WTC11 (cell line): ENCODE results near the gene ST3GAL6. TPM values are rescaled to one million over a fixed set of nuclear protein-coding genes. Genes with fewer than 3 reads are reported as not detected.

Source experiments
- ATAC-seq: fragments of 200-7000 bp; cut with Tn5 transposase; 2 replicates; pipeline ENCODE4 v1.10.0; 2021; ENCODE audit warnings: mild to moderate bottlenecking, moderate library complexity
- CTCF ChIA-PET: fragments of 300-600 bp; sonication (Branson Sonifier 250); formaldehyde crosslinking; loops from one replicate; lab custom pipeline; 2021; ENCODE audit warnings: antibody characterized with exemption; lab: Charles Lee
- POLR2A ChIA-PET: fragments of 350-600 bp; sonication (Branson Sonifier 250); formaldehyde crosslinking; loops from one replicate; lab custom pipeline; 2021; ENCODE audit warnings: antibody characterized with exemption; lab: Charles Lee
- DNase-seq: peaks from one replicate; pipeline ENCODE4 v3.0.0; 2021; ENCODE audit warnings: low spot score
- H3K27ac Mint-ChIP-seq: 2 replicates; pipeline ENCODE4 v1.8.0; 2021; ENCODE audit warnings: mixed read lengths
- H3K27me3 Mint-ChIP-seq: 2 replicates; pipeline ENCODE4 v1.8.0; 2021; ENCODE audit warnings: low read depth, mild to moderate bottlenecking, moderate library complexity, mixed read lengths
- H3K36me3 Mint-ChIP-seq: 2 replicates; pipeline ENCODE4 v1.8.0; 2021; ENCODE audit warnings: mixed read lengths
- H3K4me1 Mint-ChIP-seq: 2 replicates; pipeline ENCODE4 v1.8.0; 2022; ENCODE audit warnings: mixed read lengths
- H3K4me3 Mint-ChIP-seq: 2 replicates; pipeline ENCODE4 v1.8.0; 2021; ENCODE audit warnings: mild to moderate bottlenecking, moderate library complexity, mixed read lengths
- H3K9me3 Mint-ChIP-seq: 2 replicates; pipeline ENCODE4 v1.8.0; 2021; ENCODE audit warnings: mixed read lengths
- CBFB ChIP-seq: sonication (generic); formaldehyde crosslinking; IDR thresholded peaks from 2 replicates; pipeline ENCODE4 v1.8.1; 2022; ENCODE audit warnings: mild to moderate bottlenecking, low read depth, missing genetic modification reagents
- EMX1 ChIP-seq: fragments of 250-450 bp; sonication (Bioruptor Pico); IDR thresholded peaks from 2 replicates; pipeline ENCODE4 v1.8.0; 2021; ENCODE audit warnings: mild to moderate bottlenecking
- ESRRA ChIP-seq: sonication (generic); formaldehyde crosslinking; IDR thresholded peaks from 2 replicates; pipeline ENCODE4 v1.8.1; 2022; ENCODE audit warnings: mild to moderate bottlenecking, missing genetic modification reagents, borderline replicate concordance
- ETV6 ChIP-seq: sonication (generic); formaldehyde crosslinking; IDR thresholded peaks from 2 replicates; pipeline ENCODE4 v1.8.1; 2022; ENCODE audit warnings: mild to moderate bottlenecking, missing genetic modification reagents
- GTF2I ChIP-seq: fragments of 250-450 bp; sonication (Bioruptor Pico); conservative IDR thresholded peaks from 2 replicates; pipeline ENCODE4 v1.4.0; 2021; ENCODE audit warnings: mild to moderate bottlenecking
- KAT7 ChIP-seq: sonication (generic); formaldehyde crosslinking; IDR thresholded peaks from 2 replicates; pipeline ENCODE4 v1.8.1; 2023; ENCODE audit warnings: missing genetic modification reagents, mild to moderate bottlenecking, borderline replicate concordance
- MXD4 ChIP-seq: fragments of 250-450 bp; sonication (Bioruptor Pico); IDR thresholded peaks from 2 replicates; pipeline ENCODE4 v1.8.0; 2021; ENCODE audit warnings: mild to moderate bottlenecking, moderate library complexity, borderline replicate concordance
- MYBL2 ChIP-seq: sonication (generic); formaldehyde crosslinking; IDR thresholded peaks from 2 replicates; pipeline ENCODE4 v1.8.1; 2023; ENCODE audit warnings: mild to moderate bottlenecking, moderate library complexity, missing genetic modification reagents
- NFYB ChIP-seq: sonication (generic); formaldehyde crosslinking; conservative IDR thresholded peaks from 2 replicates; pipeline ENCODE4 v1.8.0; 2022; ENCODE audit warnings: low read depth, missing genetic modification reagents
- NR2C2 ChIP-seq: sonication (generic); formaldehyde crosslinking; IDR thresholded peaks from 2 replicates; pipeline ENCODE4 v1.8.0; 2022; ENCODE audit warnings: mild to moderate bottlenecking, missing genetic modification reagents
- OVOL2 ChIP-seq: fragments of 250-450 bp; sonication (Bioruptor Pico); IDR thresholded peaks from 2 replicates; pipeline ENCODE4 v1.9.0; 2021; ENCODE audit warnings: mild to moderate bottlenecking, borderline replicate concordance
- SMAD3 ChIP-seq: sonication (generic); formaldehyde crosslinking; IDR thresholded peaks from 2 replicates; pipeline ENCODE4 v1.8.0; 2022; ENCODE audit warnings: missing genetic modification reagents, mild to moderate bottlenecking, borderline replicate concordance
- TCF7 ChIP-seq: sonication (generic); formaldehyde crosslinking; IDR thresholded peaks from 2 replicates; pipeline ENCODE4 v1.8.0; 2022; ENCODE audit warnings: mild to moderate bottlenecking, low read depth, missing genetic modification reagents, moderate library complexity
- ZBTB21 ChIP-seq: sonication (generic); formaldehyde crosslinking; IDR thresholded peaks from 2 replicates; pipeline ENCODE4 v1.8.1; 2023; ENCODE audit warnings: mild to moderate bottlenecking, missing genetic modification reagents, borderline replicate concordance
- ZNF317 ChIP-seq: sonication (generic); formaldehyde crosslinking; IDR thresholded peaks from 2 replicates; pipeline ENCODE4 v1.8.1; 2023; ENCODE audit warnings: low read depth, mild to moderate bottlenecking, moderate library complexity, missing genetic modification reagents, borderline replicate concordance
- ZNF423 ChIP-seq: fragments of 250-450 bp; sonication (Bioruptor Pico); IDR thresholded peaks from 2 replicates; pipeline ENCODE4 v2.1.2; 2022; ENCODE audit warnings: mild to moderate bottlenecking, moderate library complexity
- total RNA-seq: library from RNA; stranded (reverse); gene quantifications from 3 replicates; pipeline ENCODE4 v1.2.3, GENCODE V29; 2021
- TF ChIP-seq, protein P1 (sequence below): sonication (generic); formaldehyde crosslinking; IDR thresholded peaks from 2 replicates; pipeline ENCODE4 v1.8.1; 2023; ENCODE audit warnings: mild to moderate bottlenecking, missing genetic modification reagents, borderline replicate concordance
- TF ChIP-seq, protein P2 (sequence below): sonication (generic); formaldehyde crosslinking; IDR thresholded peaks from 2 replicates; pipeline ENCODE4 v1.8.0; 2022; ENCODE audit warnings: mild to moderate bottlenecking, missing genetic modification reagents
- TF ChIP-seq, protein P3 (sequence below): sonication (generic); formaldehyde crosslinking; conservative IDR thresholded peaks from 2 replicates; pipeline ENCODE4 v1.8.1; 2022; ENCODE audit warnings: mild to moderate bottlenecking, missing genetic modification reagents
- TF ChIP-seq, protein P4 (sequence below): sonication (generic); formaldehyde crosslinking; IDR thresholded peaks from 2 replicates; pipeline ENCODE4 v1.8.0; 2023; ENCODE audit warnings: mild to moderate bottlenecking, missing genetic modification reagents
- TF ChIP-seq, protein P5 (sequence below): sonication (generic); formaldehyde crosslinking; IDR thresholded peaks from 2 replicates; pipeline ENCODE4 v1.8.1; 2022; ENCODE audit warnings: low read depth, mild to moderate bottlenecking, moderate library complexity, missing genetic modification reagents, borderline replicate concordance

Gene ST3GAL6
- total RNA-seq, 1 experiment from 2014 or later: 8.1 TPM

DNA sequence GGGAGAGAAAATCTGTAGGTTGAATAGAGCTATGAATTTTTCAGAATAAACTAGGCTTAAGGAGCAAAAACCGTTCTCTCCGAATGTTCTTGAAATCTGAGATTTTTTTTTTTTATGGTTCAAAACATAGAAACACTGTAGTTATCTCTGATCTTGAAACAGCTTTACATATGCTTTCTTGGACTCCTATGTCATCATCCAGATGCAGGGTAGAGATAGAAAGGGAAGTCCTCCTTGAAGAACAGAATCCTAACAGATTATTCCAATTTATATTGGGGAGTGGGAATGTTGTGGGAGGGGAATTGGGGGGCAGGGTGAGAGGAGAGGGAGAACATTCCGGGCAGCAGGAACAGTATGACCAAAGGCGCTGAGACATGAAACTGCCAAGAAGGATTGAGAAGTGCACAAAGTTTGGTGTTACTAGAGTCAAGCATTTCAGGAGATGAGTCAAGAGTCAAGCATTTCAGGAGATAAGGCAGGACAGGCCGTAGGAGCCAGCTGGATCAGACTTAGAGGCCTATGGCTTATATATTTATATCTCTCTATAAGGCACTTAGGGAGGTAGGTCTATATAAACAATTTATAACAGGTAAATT lies 21.9 kb upstream of the ST3GAL6 start (continued):
- TF ChIP-seq, protein P1, sequence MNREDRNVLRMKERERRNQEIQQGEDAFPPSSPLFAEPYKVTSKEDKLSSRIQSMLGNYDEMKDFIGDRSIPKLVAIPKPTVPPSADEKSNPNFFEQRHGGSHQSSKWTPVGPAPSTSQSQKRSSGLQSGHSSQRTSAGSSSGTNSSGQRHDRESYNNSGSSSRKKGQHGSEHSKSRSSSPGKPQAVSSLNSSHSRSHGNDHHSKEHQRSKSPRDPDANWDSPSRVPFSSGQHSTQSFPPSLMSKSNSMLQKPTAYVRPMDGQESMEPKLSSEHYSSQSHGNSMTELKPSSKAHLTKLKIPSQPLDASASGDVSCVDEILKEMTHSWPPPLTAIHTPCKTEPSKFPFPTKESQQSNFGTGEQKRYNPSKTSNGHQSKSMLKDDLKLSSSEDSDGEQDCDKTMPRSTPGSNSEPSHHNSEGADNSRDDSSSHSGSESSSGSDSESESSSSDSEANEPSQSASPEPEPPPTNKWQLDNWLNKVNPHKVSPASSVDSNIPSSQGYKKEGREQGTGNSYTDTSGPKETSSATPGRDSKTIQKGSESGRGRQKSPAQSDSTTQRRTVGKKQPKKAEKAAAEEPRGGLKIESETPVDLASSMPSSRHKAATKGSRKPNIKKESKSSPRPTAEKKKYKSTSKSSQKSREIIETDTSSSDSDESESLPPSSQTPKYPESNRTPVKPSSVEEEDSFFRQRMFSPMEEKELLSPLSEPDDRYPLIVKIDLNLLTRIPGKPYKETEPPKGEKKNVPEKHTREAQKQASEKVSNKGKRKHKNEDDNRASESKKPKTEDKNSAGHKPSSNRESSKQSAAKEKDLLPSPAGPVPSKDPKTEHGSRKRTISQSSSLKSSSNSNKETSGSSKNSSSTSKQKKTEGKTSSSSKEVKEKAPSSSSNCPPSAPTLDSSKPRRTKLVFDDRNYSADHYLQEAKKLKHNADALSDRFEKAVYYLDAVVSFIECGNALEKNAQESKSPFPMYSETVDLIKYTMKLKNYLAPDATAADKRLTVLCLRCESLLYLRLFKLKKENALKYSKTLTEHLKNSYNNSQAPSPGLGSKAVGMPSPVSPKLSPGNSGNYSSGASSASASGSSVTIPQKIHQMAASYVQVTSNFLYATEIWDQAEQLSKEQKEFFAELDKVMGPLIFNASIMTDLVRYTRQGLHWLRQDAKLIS (CRISPR knock-in tag): no peak
- TF ChIP-seq KAT7 (CRISPR knock-in tag): no peak
- no peak for TF ChIP-seq ZNF317 (CRISPR knock-in tag)

DNA sequence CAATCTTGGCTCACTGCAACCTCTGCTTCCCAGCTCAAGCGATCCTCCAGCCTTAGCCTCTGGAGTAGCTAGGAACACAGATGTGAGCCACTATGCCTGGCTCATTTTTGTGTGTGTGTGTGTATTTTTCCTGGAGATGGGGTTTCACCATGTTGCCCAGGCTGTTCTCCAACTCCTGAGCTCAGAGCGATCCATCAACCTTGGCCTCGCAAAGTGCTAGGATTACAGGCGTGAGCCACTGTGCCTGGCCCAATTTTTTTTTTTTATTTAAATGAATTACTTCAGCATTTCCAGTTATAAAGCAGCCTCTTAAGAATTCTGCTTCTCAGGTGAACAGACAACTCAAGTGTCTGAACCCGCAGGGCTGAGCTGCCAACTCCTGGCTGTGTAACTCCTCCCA lies 20.1 kb upstream of the ST3GAL6 start:
- Mint-ChIP-seq H3K4me1 (no peaks in the 10 kb centered on the region; the same call in 1 of the 2 replicates), H3K9me3 (no peaks in the 10 kb centered on the region), H3K27me3 (no peaks in the 10 kb centered on the region), H3K36me3 (no peaks in the 10 kb centered on the region), H3K4me3 (no peak overlapping the region), H3K27ac (no peak overlapping the region)
- TF ChIP-seq OVOL2 (CRISPR knock-in tag) (no peak), EMX1 (no peak), MYBL2 (CRISPR knock-in tag) (no peak), NFYB (CRISPR knock-in tag) (no peak)
- TF ChIP-seq, protein P2, sequence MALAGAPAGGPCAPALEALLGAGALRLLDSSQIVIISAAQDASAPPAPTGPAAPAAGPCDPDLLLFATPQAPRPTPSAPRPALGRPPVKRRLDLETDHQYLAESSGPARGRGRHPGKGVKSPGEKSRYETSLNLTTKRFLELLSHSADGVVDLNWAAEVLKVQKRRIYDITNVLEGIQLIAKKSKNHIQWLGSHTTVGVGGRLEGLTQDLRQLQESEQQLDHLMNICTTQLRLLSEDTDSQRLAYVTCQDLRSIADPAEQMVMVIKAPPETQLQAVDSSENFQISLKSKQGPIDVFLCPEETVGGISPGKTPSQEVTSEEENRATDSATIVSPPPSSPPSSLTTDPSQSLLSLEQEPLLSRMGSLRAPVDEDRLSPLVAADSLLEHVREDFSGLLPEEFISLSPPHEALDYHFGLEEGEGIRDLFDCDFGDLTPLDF (CRISPR knock-in tag): no peak
- TF ChIP-seq, protein P3, sequence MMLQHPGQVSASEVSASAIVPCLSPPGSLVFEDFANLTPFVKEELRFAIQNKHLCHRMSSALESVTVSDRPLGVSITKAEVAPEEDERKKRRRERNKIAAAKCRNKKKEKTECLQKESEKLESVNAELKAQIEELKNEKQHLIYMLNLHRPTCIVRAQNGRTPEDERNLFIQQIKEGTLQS (CRISPR knock-in tag): no peak
- TF ChIP-seq, protein P4, sequence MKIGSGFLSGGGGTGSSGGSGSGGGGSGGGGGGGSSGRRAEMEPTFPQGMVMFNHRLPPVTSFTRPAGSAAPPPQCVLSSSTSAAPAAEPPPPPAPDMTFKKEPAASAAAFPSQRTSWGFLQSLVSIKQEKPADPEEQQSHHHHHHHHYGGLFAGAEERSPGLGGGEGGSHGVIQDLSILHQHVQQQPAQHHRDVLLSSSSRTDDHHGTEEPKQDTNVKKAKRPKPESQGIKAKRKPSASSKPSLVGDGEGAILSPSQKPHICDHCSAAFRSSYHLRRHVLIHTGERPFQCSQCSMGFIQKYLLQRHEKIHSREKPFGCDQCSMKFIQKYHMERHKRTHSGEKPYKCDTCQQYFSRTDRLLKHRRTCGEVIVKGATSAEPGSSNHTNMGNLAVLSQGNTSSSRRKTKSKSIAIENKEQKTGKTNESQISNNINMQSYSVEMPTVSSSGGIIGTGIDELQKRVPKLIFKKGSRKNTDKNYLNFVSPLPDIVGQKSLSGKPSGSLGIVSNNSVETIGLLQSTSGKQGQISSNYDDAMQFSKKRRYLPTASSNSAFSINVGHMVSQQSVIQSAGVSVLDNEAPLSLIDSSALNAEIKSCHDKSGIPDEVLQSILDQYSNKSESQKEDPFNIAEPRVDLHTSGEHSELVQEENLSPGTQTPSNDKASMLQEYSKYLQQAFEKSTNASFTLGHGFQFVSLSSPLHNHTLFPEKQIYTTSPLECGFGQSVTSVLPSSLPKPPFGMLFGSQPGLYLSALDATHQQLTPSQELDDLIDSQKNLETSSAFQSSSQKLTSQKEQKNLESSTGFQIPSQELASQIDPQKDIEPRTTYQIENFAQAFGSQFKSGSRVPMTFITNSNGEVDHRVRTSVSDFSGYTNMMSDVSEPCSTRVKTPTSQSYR (CRISPR knock-in tag): no peak
- ATAC-seq (no peak), DNase-seq (no peak)
- ChIA-PET POLR2A (no interaction called here), CTCF (interaction anchor here (0.6 kb wide), 2 partner anchors 39 to 1325 kb away, joined by 3 read pairs; no protein-coding TSS in a partner anchor)

DNA sequence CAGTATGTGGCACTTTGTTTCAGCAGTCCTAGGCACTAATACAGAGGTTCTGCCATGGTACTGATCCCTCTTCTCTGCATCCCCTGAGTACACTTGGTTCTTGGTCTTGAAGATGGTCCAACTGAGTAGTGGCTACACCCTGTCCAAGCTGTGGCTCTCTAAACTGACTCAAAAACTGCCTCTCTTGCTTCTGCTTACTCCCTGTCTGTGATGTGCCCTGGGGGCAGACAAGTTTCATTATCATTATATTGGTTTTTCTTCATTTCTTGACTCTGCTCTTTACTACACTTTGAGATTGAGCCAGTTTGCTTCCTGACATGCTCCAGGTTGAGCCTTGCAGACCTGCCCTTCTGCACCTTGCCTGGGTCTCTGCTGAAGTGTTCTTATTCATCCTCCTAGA lies 18.9 kb upstream of the ST3GAL6 start:
- no peak overlapping the region for H3K27ac Mint-ChIP-seq
- peaks cover 5% of the 10 kb centered on the region for H3K4me1 Mint-ChIP-seq
- TF ChIP-seq ETV6 (CRISPR knock-in tag) (no peak), SMAD3 (no peak), MYBL2 (CRISPR knock-in tag) (no peak), GTF2I (CRISPR knock-in tag) (no peak), NFYB (CRISPR knock-in tag) (no peak), ZBTB21 (CRISPR knock-in tag) (no peak), MXD4 (CRISPR knock-in tag) (no peak), TCF7 (CRISPR knock-in tag) (no peak), ESRRA (CRISPR knock-in tag) (no peak), ZNF423 (CRISPR knock-in tag) (no peak), CBFB (CRISPR knock-in tag) (no peak), NR2C2 (CRISPR knock-in tag) (no peak)
- TF ChIP-seq, protein P3 (CRISPR knock-in tag): no peak
- TF ChIP-seq, protein P5, sequence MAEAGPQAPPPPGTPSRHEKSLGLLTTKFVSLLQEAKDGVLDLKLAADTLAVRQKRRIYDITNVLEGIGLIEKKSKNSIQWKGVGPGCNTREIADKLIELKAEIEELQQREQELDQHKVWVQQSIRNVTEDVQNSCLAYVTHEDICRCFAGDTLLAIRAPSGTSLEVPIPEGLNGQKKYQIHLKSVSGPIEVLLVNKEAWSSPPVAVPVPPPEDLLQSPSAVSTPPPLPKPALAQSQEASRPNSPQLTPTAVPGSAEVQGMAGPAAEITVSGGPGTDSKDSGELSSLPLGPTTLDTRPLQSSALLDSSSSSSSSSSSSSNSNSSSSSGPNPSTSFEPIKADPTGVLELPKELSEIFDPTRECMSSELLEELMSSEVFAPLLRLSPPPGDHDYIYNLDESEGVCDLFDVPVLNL: no peak
- H3K27me3 Mint-ChIP-seq: no peaks in the 10 kb centered on the region
- no peaks in the 10 kb centered on the region for H3K36me3 Mint-ChIP-seq
- DNase-seq (no peak), ATAC-seq (no peak)
- ChIA-PET POLR2A (no interaction called here), CTCF (no interaction called here)
- no peaks in the 10 kb centered on the region for H3K9me3 Mint-ChIP-seq
- no peak overlapping the region for H3K4me3 Mint-ChIP-seq
